Pulmonary artery endothelial cell (primary cell): ENCODE data around the gene MFSD11. TPM values are rescaled to one million over a fixed set of nuclear protein-coding genes. Genes with fewer than 3 reads are reported as not detected.
A peak's percentile ranks its signal among the peaks of the same experiment; 100 is the strongest.
"Not testable (repeated sequence)": the region's sequence is repeated elsewhere in the genome, so short reads cannot be mapped to it uniquely, and the experiment has no call there.

ENCODE experiments used
- DNase-seq: peaks from one replicate; pipeline ENCODE4 v3.0.0-alpha.2; 2011; ENCODE audit warnings: low read depth, low spot score
- total RNA-seq: library from RNA; depleted of rRNA; stranded (reverse); fragments of >200 nt; gene quantifications from 2 replicates; pipeline ENCODE4 v1.2.3, GENCODE V29; 2014

The MFSD11 gene
- total RNA-seq, result 26.6 and 28.6 TPM in 2 replicates

- DNase-seq, result peak; percentile 79
These were observed at the start of gene MFSD11 for GRCh38 chr17:76737676-76738467. TSS of gene MFSD11 (plus strand) at chr17:76738119. CDS start at chr17:76738353, 234 bp downstream.

DNA sequence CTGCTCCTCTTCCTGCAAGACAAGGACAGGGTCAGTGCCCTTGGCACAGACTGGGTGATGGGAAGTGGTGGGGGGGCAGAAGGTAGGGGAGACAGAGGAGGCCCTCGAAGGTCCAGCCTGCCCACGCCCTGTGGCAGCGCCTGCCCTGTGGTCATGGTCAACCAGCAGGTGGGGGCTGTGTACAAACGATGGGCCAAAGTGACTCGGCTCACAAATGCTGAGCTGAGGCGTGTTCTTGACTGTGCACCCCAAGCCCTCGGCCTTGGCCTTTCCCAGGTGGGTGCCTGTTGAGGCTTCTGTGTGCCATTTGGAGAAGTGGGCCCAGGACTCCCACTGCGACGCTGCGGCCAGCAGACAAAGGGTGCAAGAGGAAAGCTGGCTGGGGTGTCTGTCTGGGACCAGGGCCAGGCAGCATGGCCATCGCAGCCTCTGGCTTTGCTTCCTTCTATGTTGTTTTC is 49.7 kb upstream of the MFSD11 start:
- DNase-seq, result no peak

DNA sequence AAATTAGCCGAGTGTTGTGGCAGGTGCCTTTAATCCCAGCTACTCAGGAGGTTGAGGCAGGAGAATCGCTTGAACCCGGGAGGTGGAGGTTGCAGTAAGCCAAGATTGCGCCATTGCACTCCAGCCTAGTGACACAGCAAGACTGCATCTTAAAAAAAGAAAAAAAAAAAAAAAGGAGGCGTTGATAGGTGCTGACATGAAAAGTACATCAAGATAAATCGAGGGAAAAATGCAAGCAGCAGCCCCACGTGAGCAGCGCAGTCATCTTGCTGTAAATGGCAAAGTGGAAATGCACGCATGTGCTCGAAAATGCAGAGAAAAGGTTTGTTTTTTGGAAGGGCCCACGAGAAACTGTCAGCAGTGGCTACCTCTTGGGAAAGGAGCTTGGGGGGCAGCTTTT is 48.1 kb upstream of the MFSD11 start:
- DNase-seq, result no peak

DNA sequence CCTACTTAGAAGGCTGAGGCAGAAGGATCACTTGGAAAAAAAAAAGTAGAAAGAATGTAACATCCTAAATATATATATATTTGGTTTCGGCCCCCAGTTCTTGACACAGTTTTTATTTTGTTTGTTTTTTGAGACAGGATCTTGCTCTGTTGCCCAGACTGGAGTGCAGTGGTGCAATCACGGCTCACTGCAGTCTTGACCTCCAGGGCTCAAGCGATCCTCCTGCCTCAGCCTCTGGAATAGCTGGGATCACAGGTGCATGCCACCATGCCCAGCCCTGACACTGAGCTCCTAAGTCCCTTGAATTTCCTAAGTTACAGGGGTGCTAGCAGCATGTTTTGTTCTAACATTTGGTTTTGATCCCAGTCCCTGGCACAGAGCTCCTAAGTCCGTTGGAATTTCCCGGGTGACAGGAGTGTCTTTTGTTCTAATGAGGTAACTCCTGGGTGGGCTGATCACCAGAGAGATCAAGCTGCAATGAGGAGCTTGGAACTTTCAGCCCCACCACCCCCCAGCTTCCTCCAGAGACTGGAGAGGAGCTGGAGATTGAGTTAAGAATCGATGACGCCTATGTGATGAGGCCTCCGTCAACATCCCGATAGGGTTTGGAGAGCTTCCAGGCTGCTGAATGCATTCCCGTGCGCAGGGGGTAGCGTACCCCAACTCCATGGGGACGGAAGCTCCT is 47.2 kb upstream of the MFSD11 start:
- no peak for DNase-seq

GRCh38 chr17:76691379-76692191 is 46.3 kb upstream of the MFSD11 start:
- DNase-seq, result no peak

DNA sequence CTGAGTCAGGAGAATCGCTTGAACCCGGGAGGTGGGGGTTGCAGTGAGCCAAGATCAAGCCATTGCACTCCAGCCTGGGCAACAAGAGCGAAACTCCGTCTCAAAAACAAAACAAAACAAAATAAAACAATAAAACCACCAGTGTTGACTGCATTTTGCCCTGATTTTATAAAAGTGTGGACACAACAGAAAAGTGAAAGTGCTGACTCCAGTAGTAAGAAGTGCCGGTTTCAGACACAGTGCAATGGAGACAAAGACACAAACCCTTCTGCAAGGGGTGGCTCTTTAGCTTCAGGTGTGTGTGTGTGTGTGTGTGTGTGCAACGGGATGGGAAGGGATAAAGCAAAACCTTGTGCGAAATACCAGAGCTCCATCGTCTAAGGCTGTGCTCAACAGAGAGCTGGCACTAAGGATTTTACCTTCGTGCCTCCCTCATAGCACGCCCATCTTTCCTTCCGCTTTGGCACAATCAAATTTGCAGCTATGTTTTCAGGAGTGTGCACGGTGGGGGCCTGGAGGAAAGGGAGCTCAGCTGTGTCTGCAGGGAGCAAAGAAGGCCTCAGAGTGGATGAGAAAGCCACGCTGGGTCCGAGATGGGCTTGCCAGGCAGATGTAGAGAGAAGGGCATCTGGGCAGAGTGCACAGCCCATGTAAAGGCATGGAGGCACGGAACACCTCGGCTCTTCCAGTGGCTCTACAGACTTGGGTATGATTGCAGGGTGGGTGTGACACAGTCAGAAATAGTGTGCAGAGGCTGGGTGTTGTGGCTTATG is 42.7 kb upstream of the MFSD11 start:
- no peak for DNase-seq

DNA sequence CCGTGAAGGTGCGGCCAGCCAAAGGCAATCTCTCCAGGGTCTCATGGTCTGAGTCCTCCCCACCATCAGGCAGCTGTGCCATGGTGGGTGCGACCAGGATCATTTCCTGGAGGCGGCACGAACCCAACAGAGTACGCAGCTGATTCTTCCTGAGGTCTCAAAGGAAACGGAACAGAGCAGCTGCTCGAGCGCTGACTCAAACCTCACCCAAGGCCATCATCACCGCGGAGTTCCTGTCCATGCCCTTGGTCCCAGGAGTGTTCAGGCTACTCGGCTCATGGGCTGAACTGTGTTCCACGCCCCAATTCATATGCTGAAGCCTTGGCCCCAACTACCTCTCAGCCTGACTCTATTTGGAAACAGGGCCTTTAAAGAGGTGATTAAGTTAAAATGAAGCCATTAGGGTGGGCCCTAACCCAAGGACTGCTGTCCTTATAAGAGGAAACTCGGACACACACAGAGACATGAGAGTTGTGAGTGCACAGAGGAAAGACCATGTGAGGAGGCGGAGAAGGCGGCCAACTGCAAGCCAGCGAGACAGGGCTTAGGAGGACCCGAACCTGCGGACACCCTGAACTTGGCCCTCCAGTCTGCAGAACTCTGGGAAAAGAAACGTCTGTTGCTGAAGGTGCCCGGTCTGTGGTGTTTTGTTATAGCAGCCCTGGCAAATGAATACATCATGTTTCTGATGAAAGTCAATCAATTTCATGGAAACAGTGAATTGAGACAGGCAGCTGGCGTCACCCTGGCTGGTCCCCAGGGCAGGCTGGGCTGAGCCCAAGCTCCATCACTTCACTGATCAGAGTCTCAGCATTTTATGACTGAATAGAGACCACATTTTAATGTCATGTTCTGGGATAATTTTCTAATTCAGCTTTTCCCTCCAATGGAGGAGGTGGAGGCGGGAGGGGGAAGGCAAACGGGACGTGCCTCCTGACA is 40.9 kb upstream of the MFSD11 start:
- peak; percentile 32 for DNase-seq

DNA sequence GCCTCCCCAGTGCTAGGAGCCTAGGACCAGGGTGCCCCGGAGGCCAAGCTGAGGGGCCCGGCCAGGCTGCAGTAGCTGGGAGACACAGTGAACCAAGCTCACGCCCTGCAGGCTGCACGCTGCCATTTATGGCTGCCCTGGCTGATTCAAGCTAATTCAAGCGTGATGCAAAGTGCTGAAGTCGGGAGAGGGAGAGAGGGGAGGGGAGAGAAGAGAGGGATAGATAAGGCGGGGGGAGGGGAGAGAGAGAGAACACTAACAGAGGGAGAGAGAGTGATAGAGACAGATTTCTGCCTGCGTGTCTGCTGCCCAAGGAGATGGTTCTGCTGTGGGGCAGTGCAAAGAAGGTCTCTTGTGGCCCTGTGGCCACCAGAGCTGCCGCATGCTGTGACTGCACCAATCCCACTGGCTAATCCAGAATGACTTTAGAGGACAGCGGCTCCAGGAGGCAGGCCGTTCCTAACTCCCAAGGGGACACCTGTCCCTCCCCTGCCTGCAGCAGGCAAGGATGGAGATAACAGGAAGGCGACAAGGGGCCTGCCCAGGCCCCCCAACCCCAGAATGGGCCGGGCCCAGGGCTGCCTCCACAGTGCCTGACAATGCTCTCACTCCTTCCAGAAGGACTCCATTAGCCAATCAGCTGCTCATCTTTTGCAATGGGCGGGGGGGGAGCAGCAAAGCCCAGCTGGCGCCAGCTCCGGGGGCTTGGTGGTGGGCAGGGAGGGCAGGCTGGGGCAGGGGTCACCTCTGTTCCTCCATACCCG is 40.0 kb upstream of the MFSD11 start:
- DNase-seq, result no peak

- DNase-seq, result not testable (repeated sequence)
These were observed 39.4 kb upstream of the MFSD11 start for GRCh38 chr17:76698466-76698977.

DNA sequence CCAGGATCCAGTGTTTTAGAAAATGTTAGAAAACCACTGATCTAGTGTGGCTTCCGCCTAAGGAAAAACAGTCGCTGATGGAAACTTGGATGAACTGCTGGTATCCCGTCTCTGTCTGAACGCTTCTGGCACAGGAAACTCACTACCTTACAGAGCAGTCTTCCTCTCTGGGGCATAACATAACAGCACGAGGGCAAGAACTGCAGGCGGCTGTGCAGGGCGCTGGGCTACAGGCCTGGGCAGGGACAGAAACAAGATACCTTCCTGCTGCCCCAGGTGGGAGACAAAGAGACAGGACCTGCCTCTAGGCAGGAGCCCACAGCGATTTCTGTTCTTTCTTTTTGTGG is 37.7 kb upstream of the MFSD11 start:
- DNase-seq, result no peak

DNA sequence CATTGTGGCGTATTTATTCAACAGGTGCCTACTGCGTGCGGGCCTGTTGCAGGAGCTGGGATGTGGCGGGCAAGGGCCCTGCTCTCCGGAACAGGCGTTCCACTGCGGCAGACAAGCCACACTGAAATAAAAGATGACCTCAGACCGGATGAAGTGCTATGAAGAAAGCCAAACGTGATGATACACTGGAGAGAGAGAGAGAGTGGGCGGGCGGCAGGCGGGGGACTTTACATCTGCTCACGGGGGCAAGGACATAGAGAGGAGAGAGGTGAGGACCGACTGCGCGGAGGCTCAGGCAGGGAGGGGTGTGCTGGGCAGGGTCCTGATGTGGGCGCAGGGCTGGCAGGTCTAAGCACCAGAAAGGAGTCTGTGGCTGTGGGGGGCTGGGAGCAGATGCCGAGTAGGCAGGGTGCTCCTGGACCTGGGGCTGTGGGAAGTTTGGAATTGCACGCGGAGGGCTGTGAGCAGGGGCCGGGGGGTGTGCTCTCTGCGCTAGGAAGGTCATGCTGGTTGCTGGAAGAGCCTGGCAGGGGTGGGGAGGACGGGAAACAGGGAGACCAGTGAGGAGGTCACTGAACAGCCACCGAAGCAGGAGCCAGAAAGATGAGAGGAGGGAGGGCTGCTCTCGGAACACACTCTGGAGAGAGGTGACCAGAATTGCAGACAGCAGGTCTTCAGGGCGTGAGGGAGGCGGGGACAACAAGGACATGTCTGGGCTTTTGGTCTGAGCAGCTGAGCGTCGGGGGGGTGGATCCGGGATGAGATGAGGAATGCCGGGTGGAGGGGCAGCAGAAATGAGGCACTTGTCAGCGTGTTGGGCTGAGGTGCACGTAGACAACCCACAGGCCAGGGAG is 37.1 kb upstream of the MFSD11 start:
- DNase-seq, result peak; percentile 49

DNA sequence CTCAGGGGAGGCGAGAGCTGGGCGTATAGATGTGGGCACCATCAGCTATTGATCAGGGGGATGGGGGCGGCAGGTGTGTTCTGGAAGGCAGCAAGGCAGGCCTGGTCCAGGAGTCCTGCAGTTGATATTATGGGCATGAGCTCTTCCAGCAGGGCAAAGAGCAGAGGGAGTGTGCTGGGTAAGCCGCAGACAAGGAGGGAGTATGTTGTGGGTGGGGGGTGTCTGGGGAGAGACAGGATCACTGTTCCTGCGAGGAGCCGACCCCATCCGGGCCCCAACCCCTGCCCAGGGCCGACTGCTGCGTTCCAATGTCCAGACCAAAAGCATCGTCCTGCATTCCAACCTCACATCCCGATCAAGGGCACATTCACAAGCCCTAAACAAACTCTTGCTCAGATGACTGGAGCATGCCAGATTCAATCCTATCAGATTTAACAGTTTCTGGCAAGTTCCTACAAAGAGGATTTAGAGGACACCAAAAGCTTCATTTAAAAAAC is 36.4 kb upstream of the MFSD11 start:
- DNase-seq, result no peak

GRCh38 chr17:76702076-76702475 is 35.8 kb upstream of the MFSD11 start:
- DNase-seq, result no peak

DNA sequence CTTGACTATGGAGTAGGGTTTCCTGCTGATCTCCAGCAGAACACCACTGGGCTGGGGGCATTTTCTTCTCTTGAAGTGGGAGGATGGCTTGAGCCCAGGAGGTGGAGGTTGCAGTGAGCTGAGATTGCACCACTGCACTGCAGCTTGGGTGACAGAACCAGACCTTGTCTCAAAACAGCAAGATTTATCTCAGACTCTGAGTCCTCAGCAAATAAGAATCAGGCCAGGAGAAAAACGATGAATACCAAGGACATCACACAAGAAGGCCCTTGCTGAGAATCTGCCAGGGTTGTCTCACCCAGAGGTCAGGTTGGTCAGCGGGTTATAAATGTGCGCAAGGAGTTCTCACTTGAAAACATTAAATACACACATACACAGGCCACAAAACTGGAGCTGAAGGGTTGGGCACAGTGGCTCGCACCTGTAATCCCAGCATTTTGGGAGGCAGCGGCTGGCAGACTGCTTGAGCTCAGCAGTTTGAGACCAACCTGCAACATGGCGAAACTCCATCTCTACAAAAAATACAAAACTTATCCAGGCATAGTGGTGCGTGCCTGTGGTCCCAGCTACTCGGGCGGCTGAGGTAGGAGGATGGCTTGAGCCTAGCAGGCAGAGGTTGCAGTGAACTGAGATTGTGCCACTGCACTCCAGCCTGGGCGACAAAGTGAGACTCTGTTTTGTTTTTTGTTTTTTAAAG is 34.8 kb upstream of the MFSD11 start:
- no peak for DNase-seq

- no peak for DNase-seq
These were observed 33.1 kb upstream of the MFSD11 start for GRCh38 chr17:76704805-76705204.

GRCh38 chr17:76706817-76707216 is 31.1 kb upstream of the MFSD11 start:
- DNase-seq, result no peak
